Upper lobe of left lung (tissue), 6 donors: ENCODE measurements around the gene UBR1. TPM values are rescaled to one million over a fixed set of nuclear protein-coding genes. Genes with fewer than 3 reads are reported as not detected.
A peak's percentile ranks its signal among the peaks of the same experiment; 100 is the strongest.

Source experiments
- ATAC-seq, 2 donors: fragments of 200-7000 bp; cut with Tn5 transposase; one replicate each; pipeline ENCODE4 v1.9.1; 2022; ENCODE audit warnings: mild to moderate bottlenecking in 2 of 2, moderate library complexity in 2 of 2; ENCODE audit not compliant: low FRiP score in 2 of 2
- DNase-seq, 2 donors: peaks; one replicate each; pipeline ENCODE4 v3.0.0-alpha.2; 2019 to 2020
- H3K27ac ChIP-seq, 4 donors: fragments of 200-600 bp; sonication (generic); one replicate each; pipeline ENCODE4 v1.5.1; 2016 to 2019
- H3K27me3 ChIP-seq, 4 donors: fragments of 200-600 bp; sonication (generic); one replicate each; pipeline ENCODE4 v1.5.1; 2017 to 2019
- H3K36me3 ChIP-seq, 4 donors: fragments of 200-600 bp; sonication (generic); one replicate each; pipeline ENCODE4 v1.5.1; 2016 to 2019
- H3K4me1 ChIP-seq, 4 donors: fragments of 200-600 bp; sonication (generic); one replicate each; pipeline ENCODE4 v1.5.1; 2018 to 2019
- H3K4me3 ChIP-seq, 4 donors: fragments of 200-600 bp; sonication (generic); one replicate each; pipeline ENCODE4 v1.5.1; 2017 to 2019; ENCODE audit warnings: mild to moderate bottlenecking in 2 of 4, moderate library complexity in 1 of 4
- H3K9me3 ChIP-seq, 4 donors: fragments of 200-600 bp; sonication (generic); one replicate each; pipeline ENCODE4 v1.5.1; 2018 to 2019
- CTCF ChIP-seq, 6 experiments: fragments of 450-650 bp in 4 of 6; fragments of 200-600 bp in 2 of 6; sonication (generic) in 2 of 6; IDR thresholded peaks; one replicate each; pipeline ENCODE4 v1.5.1; 2016 to 2019; ENCODE audit warnings: antibody characterized with exemption in 6 of 6
- EP300 ChIP-seq, 4 donors: sonication (generic); formaldehyde crosslinking; IDR thresholded peaks; one replicate each; pipeline ENCODE4 v1.5.1; 2017; ENCODE audit warnings: antibody characterized with exemption in 4 of 4, control low read depth in 2 of 4
- POLR2A ChIP-seq, 4 donors: fragments of 450-650 bp; IDR thresholded peaks; one replicate each; pipeline ENCODE4 v1.5.1; 2016 to 2017; ENCODE audit warnings: antibody characterized with exemption in 4 of 4, mild to moderate bottlenecking in 2 of 4
- POLR2AphosphoS5 ChIP-seq, 2 donors: sonication (generic); formaldehyde crosslinking; IDR thresholded peaks; one replicate each; pipeline ENCODE4 v1.5.1; 2017; ENCODE audit warnings: antibody characterized with exemption in 2 of 2
- WGBS, 2 donors: methylation state at CpG; one replicate each; pipeline ENCODE4 v1.1.5; 2017 to 2018; 5-methylcytosine and 5-hydroxymethylcytosine counted together
- total RNA-seq, 6 donors: library from RNA; depleted of rRNA in 4 of 6; stranded (reverse); fragments of >200 nt in 4 of 6; gene quantifications; one replicate each; pipeline versions ENCODE4 v1.1.0 to v1.2.1, GENCODE V29; 2016 to 2021
- donor health status: DM: no; HTN: no; CAD: no; lungs with moderate emphysema.
- donor health status: DM: no; HTN: yes; CAD: no; lungs with severe emphysema.

Gene UBR1
- total RNA-seq, 6 donors from 2014 or later, result 23.7 to 49.2 (median 27.2) TPM

GRCh38 chr15:43118286-43118685 lies 12.4 kb upstream of the UBR1 start:
- ATAC-seq, result no peak

GRCh38 chr15:43111354-43111753 lies 5.5 kb upstream of the UBR1 start:
- Histone ChIP-seq H3K4me1 (peaks cover 0 to 10% (median 3%) of the 10 kb centered on the region in 4 donors), H3K9me3 (no peaks in the 10 kb centered on the region), H3K4me3 (no peak overlapping the region), H3K36me3 (no peaks in the 10 kb centered on the region), H3K27me3 (no peaks in the 10 kb centered on the region), H3K27ac (no peak overlapping the region)
- no peak for TF ChIP-seq POLR2A (IDR thresholded peaks at IDR 0.05)
- TF ChIP-seq POLR2AphosphoS5 (IDR thresholded peaks at IDR 0.05), result no peak
- no peak for TF ChIP-seq CTCF (IDR thresholded peaks at IDR 0.05)
- TF ChIP-seq EP300 (IDR thresholded peaks at IDR 0.05), result no peak
- DNase-seq (no peak), ATAC-seq (no peak)
- WGBS, 2 donors, result 61 to 78% methylated on average over 3 of the region's 3 CpGs

More at GRCh38 chr15:43118286-43118685, 12.4 kb upstream of the UBR1 start:
- peaks cover 3 to 14% (median 5%) of the 10 kb centered on the region in 4 donors for H3K4me1 ChIP-seq
- no peak overlapping the region for H3K4me3 ChIP-seq
- DNase-seq, result no peak
- no peaks in the 10 kb centered on the region for H3K9me3 ChIP-seq
- TF ChIP-seq POLR2A (IDR thresholded peaks at IDR 0.05) (no peak), POLR2AphosphoS5 (IDR thresholded peaks at IDR 0.05) (no peak)
- WGBS, 2 donors, result 70 to 71% methylated on average over 1 of the region's 1 CpG
- no peak overlapping the region for H3K27ac ChIP-seq
- no peaks in the 10 kb centered on the region for H3K27me3 ChIP-seq
- H3K36me3 ChIP-seq, result no peaks in the 10 kb centered on the region

DNA sequence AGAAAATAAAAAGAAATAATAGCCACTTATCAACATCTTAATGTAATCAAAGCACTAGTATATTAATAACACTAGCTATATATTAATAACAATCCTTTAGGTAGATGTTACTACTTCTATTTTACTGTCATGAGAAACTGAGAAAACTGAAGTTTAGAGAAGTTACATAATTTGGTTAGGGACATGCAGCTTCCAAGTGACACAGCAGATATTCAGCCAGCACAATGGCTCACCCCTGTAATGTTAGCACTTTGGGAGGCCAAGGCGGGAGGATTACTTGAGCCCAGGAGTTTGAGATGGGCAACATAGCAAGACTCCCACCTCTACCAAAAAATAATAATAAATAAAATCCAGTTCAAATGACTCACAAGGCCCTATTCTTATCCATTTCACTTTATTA lies 1.9 kb upstream of the UBR1 start:
- Histone ChIP-seq H3K9me3 (no peaks in the 10 kb centered on the region), H3K4me1 (peaks cover 16 to 37% (median 22%) of the 10 kb centered on the region in 4 donors), H3K4me3 (no peak overlapping the region), H3K27ac (no peak overlapping the region), H3K27me3 (no peaks in the 10 kb centered on the region), H3K36me3 (no peaks in the 10 kb centered on the region)
- 85 to 87% methylated on average over 1 of the region's 1 CpG for WGBS, 2 donors
- TF ChIP-seq CTCF (IDR thresholded peaks at IDR 0.05) (no peak), EP300 (IDR thresholded peaks at IDR 0.05) (no peak), POLR2A (IDR thresholded peaks at IDR 0.05) (no peak), POLR2AphosphoS5 (IDR thresholded peaks at IDR 0.05) (no peak)
- ATAC-seq (no peak), DNase-seq (no peak)

- DNase-seq (no peak), ATAC-seq (no peak)
- H3K27me3 ChIP-seq, result no peaks in the 10 kb centered on the region
- no peaks in the 10 kb centered on the region for H3K9me3 ChIP-seq
- H3K27ac ChIP-seq, result peak overlapping the region; percentile 92 to 95 (median 92)
- H3K4me1 ChIP-seq, result peaks cover 16 to 45% (median 24%) of the 10 kb centered on the region in 4 donors
- peaks cover 0 to 8% (median 0%) of the 10 kb centered on the region in 4 donors for H3K36me3 ChIP-seq
- H3K4me3 ChIP-seq, result peak overlapping the region in 3 of 4 donors; percentile 56 to 81 (median 79)
- no peak for TF ChIP-seq POLR2AphosphoS5 (IDR thresholded peaks at IDR 0.05)
- peak in 1 of 4 donors; percentile 30 for TF ChIP-seq EP300 (IDR thresholded peaks at IDR 0.05)
- TF ChIP-seq CTCF (IDR thresholded peaks at IDR 0.05), result no peak
- TF ChIP-seq POLR2A (IDR thresholded peaks at IDR 0.05), result no peak
- WGBS, 2 donors, result 18 to 22% methylated on average over 7 of the region's 7 CpGs
These were observed 620 bp upstream of the UBR1 start for GRCh38 chr15:43106486-43106829.

GRCh38 chr15:43105077-43105736 lies 631 bp downstream of the UBR1 start:
- DNase-seq (no peak), ATAC-seq (peak; percentile 5 to 33)
- WGBS, 2 donors, result 11 to 12% methylated on average over 11 of the region's 11 CpGs
- peaks cover 0 to 20% (median 0%) of the 10 kb centered on the region in 4 donors for H3K36me3 ChIP-seq
- H3K27me3 ChIP-seq, result no peaks in the 10 kb centered on the region
- no peak for TF ChIP-seq POLR2AphosphoS5 (IDR thresholded peaks at IDR 0.05)
- no peak for TF ChIP-seq EP300 (IDR thresholded peaks at IDR 0.05)
- no peak for TF ChIP-seq POLR2A (IDR thresholded peaks at IDR 0.05)
- no peak for TF ChIP-seq CTCF (IDR thresholded peaks at IDR 0.05)
- H3K27ac ChIP-seq, result peak overlapping the region; percentile 92 to 95 (median 92)
- H3K9me3 ChIP-seq, result no peaks in the 10 kb centered on the region
- H3K4me3 ChIP-seq, result peak overlapping the region; percentile 56 to 81 (median 77)
- peaks cover 16 to 45% (median 25%) of the 10 kb centered on the region in 4 donors for H3K4me1 ChIP-seq
